Endometrial microvascular endothelial cells (primary cell): ENCODE results near the gene MACF1. TPM values are rescaled to one million over a fixed set of nuclear protein-coding genes. Genes with fewer than 3 reads are reported as not detected.

Experiments
- in situ Hi-C: cut with HindIII; loops from 2 replicates; pipeline ENCODE4 v1.10.0; 2017; ENCODE audit warnings: low sequenced_read_pairs, low pct_unique_long_range_greater_than_20kb; ENCODE audit errors: inconsistent ontology term
- total RNA-seq: library from RNA; depleted of rRNA; stranded (reverse); fragments of >200 nt; gene quantifications from one replicate; pipeline ENCODE4 v1.2.3, GENCODE V29; 2015; ENCODE audit errors: inconsistent ontology term

The MACF1 gene
- total RNA-seq, 1 donor from 2014 or later, result 183 TPM

GRCh38 chr1:39177706-39178105, 26.8 kb upstream of the MACF1 start:
- in situ Hi-C loops, result no loop called here

DNA sequence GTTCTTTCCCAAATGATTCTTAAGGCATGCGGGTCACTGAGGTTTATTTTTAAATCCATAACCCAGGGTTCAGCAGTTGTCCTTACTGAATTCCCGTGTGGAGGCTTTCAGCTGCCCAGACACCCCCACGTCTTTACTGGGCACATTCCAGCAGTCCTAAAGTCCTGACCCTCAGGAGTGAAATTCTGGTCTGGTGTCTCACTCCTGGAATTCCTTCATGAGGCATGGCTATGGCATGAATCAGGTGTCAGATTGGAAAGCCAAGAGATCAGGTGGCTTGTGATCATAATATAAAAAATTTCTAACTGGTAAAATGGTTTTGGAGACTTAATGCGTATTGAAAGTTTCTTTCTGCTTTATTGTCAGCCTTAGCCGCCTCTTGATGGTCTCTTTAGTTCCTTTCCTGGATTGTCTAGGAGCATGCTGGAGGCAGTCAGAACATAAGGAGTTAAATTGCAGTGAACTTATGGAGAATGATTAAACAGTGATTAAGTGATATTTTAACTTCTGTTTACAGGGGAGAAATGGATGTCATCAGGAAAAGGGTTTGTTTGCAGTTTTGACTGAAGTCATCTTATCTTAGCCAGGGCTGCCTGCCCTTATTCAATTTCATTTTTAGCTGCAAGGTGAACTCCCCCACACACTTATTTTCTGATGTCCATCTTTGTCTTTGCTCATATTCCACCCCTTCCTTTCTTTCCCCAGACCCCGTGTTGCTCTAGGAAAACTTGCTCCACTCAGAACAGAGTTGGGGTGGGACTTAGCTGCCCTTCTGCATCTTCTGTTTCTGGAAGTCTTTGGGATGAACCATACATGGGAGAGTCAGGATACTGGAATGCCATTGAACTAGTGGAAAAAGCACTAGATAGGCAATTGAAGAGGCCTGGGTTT, 25.7 kb upstream of the MACF1 start:
- in situ Hi-C loops, result no loop called here

- in situ Hi-C loops, result no loop called here
Measured at GRCh38 chr1:39181311-39181710, 23.2 kb upstream of the MACF1 start.

DNA sequence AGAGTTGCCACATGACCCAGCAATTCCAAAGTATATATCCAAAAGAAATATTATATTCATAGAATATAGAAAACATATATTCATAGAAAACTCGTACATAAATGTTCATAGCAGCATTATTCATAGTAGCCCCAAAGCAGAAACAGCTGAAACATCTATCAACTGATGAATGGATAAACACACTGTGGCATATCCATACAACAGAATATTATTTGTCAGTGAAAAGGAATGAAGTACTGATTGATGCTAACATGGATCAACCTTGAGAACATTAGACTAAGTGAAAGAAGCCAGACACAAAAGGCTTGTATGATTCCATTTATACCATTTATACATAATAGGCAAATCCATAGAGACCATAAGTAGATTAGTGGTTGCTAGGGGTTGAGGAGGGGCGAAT, 21.7 kb upstream of the MACF1 start:
- in situ Hi-C loops, result no loop called here

GRCh38 chr1:39183503-39184353, 20.8 kb upstream of the MACF1 start:
- in situ Hi-C loops, result no loop called here

- in situ Hi-C loops, result no loop called here
Measured at GRCh38 chr1:39184354-39184818, 20.1 kb upstream of the MACF1 start.

- in situ Hi-C loops, result no loop called here
Measured at GRCh38 chr1:39187275-39188046, 17.0 kb upstream of the MACF1 start.

GRCh38 chr1:39189592-39190041, 14.9 kb upstream of the MACF1 start:
- in situ Hi-C loops, result no loop called here

DNA sequence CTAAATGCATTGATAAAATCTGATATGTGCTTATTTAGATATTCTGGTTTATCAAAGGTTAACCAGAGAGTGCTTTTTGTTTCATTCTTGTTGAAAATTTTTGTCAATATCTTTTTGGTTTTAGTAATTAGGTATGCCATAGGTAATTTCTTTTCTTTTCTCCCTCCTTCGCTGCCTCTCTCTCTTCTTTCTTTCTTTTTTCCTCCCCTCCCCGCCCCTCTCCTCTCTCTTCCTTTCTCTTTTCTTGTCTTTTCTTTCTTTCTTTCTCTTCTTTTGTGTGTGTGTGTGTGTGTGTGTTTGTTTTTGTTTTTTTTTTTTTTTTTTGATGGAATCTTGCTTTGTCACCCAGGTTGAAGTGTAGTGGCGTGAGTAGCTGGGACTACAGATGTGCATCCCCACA, 14.4 kb upstream of the MACF1 start:
- in situ Hi-C loops, result no loop called here

DNA sequence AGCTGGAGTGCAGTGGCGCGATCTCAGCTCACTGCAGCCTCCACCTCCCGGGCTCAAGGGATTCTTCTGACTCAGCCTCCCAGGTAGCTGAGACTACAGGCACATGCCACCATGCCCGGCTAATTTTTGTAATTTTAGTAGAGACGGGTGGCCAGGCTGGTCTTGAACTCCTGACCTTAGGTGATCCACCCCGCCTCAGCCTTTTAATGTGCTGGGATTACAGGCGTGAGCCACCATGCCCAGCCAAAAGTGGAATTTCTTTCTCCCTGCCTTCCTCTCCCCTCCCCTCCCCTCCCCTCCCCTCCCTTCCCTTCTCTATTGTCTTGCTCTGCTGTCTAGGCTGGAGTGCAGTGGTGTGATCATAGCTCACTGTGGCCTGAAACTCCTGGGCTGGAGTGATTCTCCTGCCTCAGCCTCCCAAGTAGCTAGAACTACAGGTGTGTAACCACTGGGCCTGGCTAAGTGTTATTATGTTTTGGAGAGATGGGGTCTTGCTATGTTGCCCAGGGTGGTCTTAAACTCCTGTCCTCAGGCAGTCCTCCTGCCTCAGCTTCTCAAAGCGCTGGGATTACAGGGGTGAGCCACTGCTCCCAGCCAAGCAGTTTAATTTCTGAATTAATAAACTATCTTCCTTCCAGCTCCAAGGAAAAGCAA, 10.0 kb upstream of the MACF1 start:
- in situ Hi-C loops, result no loop called here

- in situ Hi-C loops, result no loop called here
Measured at GRCh38 chr1:39195166-39196111, 9.1 kb upstream of the MACF1 start.

DNA sequence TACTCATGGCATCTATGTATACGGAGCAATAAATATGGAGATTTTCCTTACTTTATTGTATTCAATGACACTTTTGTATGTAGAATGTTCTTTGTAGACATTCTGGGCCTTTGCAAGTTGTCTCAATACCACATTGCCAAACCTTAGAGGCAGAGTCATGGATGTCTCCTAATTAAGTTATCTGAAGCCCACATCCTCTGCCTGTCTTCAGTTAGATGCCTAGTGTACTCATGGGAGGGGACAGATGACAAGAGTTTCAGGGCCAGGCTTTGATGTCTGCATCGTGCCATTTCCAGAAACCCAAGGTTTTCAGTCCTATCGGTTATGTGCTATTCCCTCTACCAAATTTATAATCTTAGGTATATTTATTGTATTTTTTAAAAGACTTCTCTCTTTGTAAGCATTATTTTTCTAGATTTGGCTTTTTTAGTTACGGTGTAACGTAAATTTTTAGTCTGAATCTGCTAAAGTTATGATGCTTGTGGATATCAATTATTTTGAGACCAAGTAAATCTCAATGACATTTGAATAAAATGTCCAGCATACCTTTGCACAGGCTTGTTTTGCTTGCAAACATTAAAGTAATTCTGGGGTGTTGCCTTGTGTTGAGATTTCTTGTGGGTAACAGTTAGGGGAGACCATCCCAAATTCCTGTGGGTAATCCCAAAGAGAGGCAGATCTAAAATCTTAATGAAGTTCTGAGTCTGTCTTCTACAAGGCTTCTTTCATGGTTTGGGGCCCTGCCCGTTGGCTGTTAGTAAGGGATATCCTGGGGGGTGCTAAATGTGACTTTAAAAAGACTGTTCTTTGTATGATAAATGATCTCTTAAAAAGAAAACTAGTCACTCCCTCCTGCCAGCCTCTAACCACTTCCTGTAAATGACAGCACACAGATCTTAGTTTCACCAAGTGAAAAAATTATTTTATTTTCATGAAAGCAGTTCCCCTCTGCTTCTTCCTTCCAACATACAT, 8.0 kb upstream of the MACF1 start:
- in situ Hi-C loops, result no loop called here

- in situ Hi-C loops, result no loop called here
Measured at GRCh38 chr1:39199593-39199992, 4.9 kb upstream of the MACF1 start.

DNA sequence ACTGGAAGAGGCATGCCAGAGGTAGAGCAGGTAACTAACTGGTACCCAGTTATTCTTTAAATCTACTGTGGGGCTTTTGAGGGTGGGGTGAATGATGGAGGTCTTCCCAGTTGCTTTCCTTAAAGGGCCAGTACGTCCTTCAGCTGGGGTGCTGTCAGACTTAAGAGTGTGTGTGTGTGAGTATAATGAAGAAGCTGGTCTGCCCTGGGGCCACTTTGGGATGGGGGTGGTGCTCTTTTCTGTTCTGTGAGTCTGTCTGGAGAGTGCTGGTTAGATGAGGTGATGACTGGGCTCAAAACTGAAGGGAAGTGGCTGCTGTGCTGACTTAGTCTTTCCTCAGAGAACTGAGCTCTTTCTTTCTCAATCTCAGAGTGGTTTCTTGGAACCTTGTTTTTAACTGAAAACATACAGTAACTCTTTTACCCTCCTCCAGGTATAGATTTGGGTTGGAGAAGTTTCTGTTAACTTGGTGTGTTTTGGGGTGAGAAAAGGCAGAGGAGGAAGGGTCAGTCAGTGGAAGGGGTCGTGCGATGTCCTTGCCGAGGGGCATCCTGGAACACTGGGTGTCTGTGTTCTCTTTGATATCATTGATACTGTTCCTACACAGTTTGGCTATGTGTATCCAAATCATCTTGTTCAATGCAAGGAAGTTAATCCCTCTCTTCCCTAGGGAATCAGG, 746 bp downstream of the MACF1 start:
- in situ Hi-C loops, result no loop called here

GRCh38 chr1:39205781-39206464, 1.4 kb downstream of the MACF1 start:
- in situ Hi-C loops, result no loop called here
